Mesodermal cell (in vitro differentiated cells): ENCODE measurements around the gene PICALM.
"Not testable (repeated sequence)": the region's sequence is repeated elsewhere in the genome, so short reads cannot be mapped to it uniquely, and the experiment has no call there.

ENCODE experiments used
- H3K27ac ChIP-seq: 2 replicates; pipeline ENCODE4 v1.7.0; 2013; ENCODE audit warnings: mild to moderate bottlenecking, low read depth, low read length, moderate library complexity; ENCODE audit not compliant: severe bottlenecking
- H3K36me3 ChIP-seq: 2 replicates; pipeline ENCODE4 v1.7.1; 2013; ENCODE audit warnings: mild to moderate bottlenecking, low read length, moderate library complexity; ENCODE audit not compliant: control insufficient read depth, insufficient read depth
- H3K4me1 ChIP-seq: one replicate; pipeline ENCODE4 v1.7.1; 2013; ENCODE audit warnings: mild to moderate bottlenecking, low read length; ENCODE audit not compliant: insufficient read depth, control insufficient read depth, poor library complexity, severe bottlenecking
- H3K4me3 ChIP-seq: 2 replicates; pipeline ENCODE4 v1.7.0; 2013; ENCODE audit warnings: low read length, control low read depth, mild to moderate bottlenecking; ENCODE audit not compliant: insufficient read depth, poor library complexity, severe bottlenecking; ENCODE audit errors: extremely low read depth
- H3K9me3 ChIP-seq: 2 replicates; pipeline ENCODE4 v1.7.1; 2013; ENCODE audit warnings: mild to moderate bottlenecking, low read length, moderate library complexity; ENCODE audit not compliant: control insufficient read depth
- WGBS, 2 experiments: methylation state at CpG; one replicate each; pipeline ENCODE4 v1.1.5; 2013; ENCODE audit warnings: missing lambda C conversion rate in 2 of 2; ENCODE audit not compliant: insufficient coverage in 2 of 2; 5-methylcytosine and 5-hydroxymethylcytosine counted together

Gene PICALM

GRCh38 chr11:85945788-85946187, 123.1 kb downstream of the PICALM start:
- H3K4me3 ChIP-seq = no peak overlapping the region
- H3K4me1 ChIP-seq = no peaks in the 10 kb centered on the region
- no peak overlapping the region for H3K27ac ChIP-seq
- no peaks in the 10 kb centered on the region for H3K36me3 ChIP-seq
- peaks cover 4% of the 10 kb centered on the region for H3K9me3 ChIP-seq

GRCh38 chr11:85945296-85945695, 123.6 kb downstream of the PICALM start:
- Histone ChIP-seq H3K27ac (no peak overlapping the region), H3K4me1 (no peaks in the 10 kb centered on the region), H3K9me3 (peaks cover 4% of the 10 kb centered on the region), H3K36me3 (no peaks in the 10 kb centered on the region), H3K4me3 (no peak overlapping the region)
- 100% methylated on average over 1 of the region's 2 CpGs; no CpG with 5 or more reads in 1 of the 2 experiments for WGBS, 2 experiments

GRCh38 chr11:85941380-85941973, 127.4 kb downstream of the PICALM start:
- H3K4me3 ChIP-seq = no peak overlapping the region
- 54 to 63% methylated on average over 1 to 3 of the region's 6 CpGs for WGBS, 2 experiments
- H3K9me3 ChIP-seq = peaks cover 4% of the 10 kb centered on the region
- no peak overlapping the region for H3K27ac ChIP-seq
- no peaks in the 10 kb centered on the region for H3K36me3 ChIP-seq
- H3K4me1 ChIP-seq = no peaks in the 10 kb centered on the region

- H3K9me3 ChIP-seq = no peaks in the 10 kb centered on the region
- WGBS, 2 experiments = 100% methylated on average over 1 of the region's 4 CpGs; no CpG with 5 or more reads in 1 of the 2 experiments
- no peak overlapping the region for H3K4me3 ChIP-seq
- no peaks in the 10 kb centered on the region for H3K4me1 ChIP-seq
- no peaks in the 10 kb centered on the region for H3K36me3 ChIP-seq
- H3K27ac ChIP-seq = no peak overlapping the region
These were observed 129.5 kb downstream of the PICALM start for GRCh38 chr11:85939099-85940015.

GRCh38 chr11:85937835-85938234, 131.0 kb downstream of the PICALM start:
- H3K27ac ChIP-seq = no peak overlapping the region
- WGBS, 2 experiments = 100% methylated on average over 1 of the region's 1 CpG; no CpG with 5 or more reads in 1 of the 2 experiments
- H3K4me3 ChIP-seq = no peak overlapping the region
- H3K36me3 ChIP-seq = no peaks in the 10 kb centered on the region
- no peaks in the 10 kb centered on the region for H3K4me1 ChIP-seq
- no peaks in the 10 kb centered on the region for H3K9me3 ChIP-seq

- Histone ChIP-seq H3K9me3 (no peaks in the 10 kb centered on the region), H3K4me1 (no peaks in the 10 kb centered on the region), H3K36me3 (no peaks in the 10 kb centered on the region), H3K4me3 (no peak overlapping the region), H3K27ac (no peak overlapping the region)
- 92 to 94% methylated on average over 10 of the region's 10 CpGs for WGBS, 2 experiments
These were observed 133.1 kb downstream of the PICALM start for GRCh38 chr11:85935751-85936150.

- Histone ChIP-seq H3K9me3 (no peaks in the 10 kb centered on the region), H3K27ac (no peak overlapping the region), H3K4me1 (no peaks in the 10 kb centered on the region), H3K4me3 (no peak overlapping the region), H3K36me3 (no peaks in the 10 kb centered on the region)
- WGBS, 2 experiments = 95 to 97% methylated on average over 40 to 46 of the region's 47 CpGs
These were observed 134.2 kb downstream of the PICALM start for GRCh38 chr11:85934596-85935169.

GRCh38 chr11:85930879-85931366, 138.0 kb downstream of the PICALM start:
- H3K4me1 ChIP-seq = no peaks in the 10 kb centered on the region
- WGBS, 2 experiments = 88 to 92% methylated on average over 5 to 6 of the region's 11 CpGs
- H3K4me3 ChIP-seq = no peak overlapping the region
- no peak overlapping the region for H3K27ac ChIP-seq
- no peaks in the 10 kb centered on the region for H3K36me3 ChIP-seq
- no peaks in the 10 kb centered on the region for H3K9me3 ChIP-seq

- not testable (repeated sequence) for H3K9me3 ChIP-seq, H3K4me3 ChIP-seq, H3K27ac ChIP-seq, H3K4me1 ChIP-seq, H3K36me3 ChIP-seq
- WGBS, 2 experiments = no CpG with 5 or more reads among the region's 2 CpGs
These were observed 142.2 kb downstream of the PICALM start for GRCh38 chr11:85926653-85927214.

- no peak overlapping the region for H3K4me3 ChIP-seq
- 83 to 91% methylated on average over 1 of the region's 1 CpG for WGBS, 2 experiments
- no peaks in the 10 kb centered on the region for H3K4me1 ChIP-seq
- no peaks in the 10 kb centered on the region for H3K9me3 ChIP-seq
- no peaks in the 10 kb centered on the region for H3K36me3 ChIP-seq
- H3K27ac ChIP-seq = no peak overlapping the region
These were observed 145.4 kb downstream of the PICALM start for GRCh38 chr11:85923455-85923854.
